H1 (cell line): Measurements from ENCODE around the gene CCNE1. TPM values are rescaled to one million over a fixed set of nuclear protein-coding genes. Genes with fewer than 3 reads are reported as not detected.

ENCODE experiments used
- CTCF ChIA-PET: fragments of 300-600 bp; sonication (Branson Sonifier 250); formaldehyde crosslinking; loops from one replicate; lab custom pipeline; 2021; ENCODE audit not compliant: partially characterized antibody; lab: Charles Lee
- POLR2A ChIA-PET: fragments of 300-600 bp; sonication (Branson Sonifier 250); formaldehyde crosslinking; loops from one replicate; lab custom pipeline; 2021; ENCODE audit warnings: inconsistent platforms; ENCODE audit not compliant: partially characterized antibody; lab: Charles Lee
- DNase-seq, 2 experiments: peaks; one replicate each; pipeline versions ENCODE4 v3.0.0 to v3.0.0-alpha.2; 2010 to 2022; ENCODE audit warnings: low spot score in 2 of 2, low read depth in 1 of 2, mixed read lengths in 1 of 2
- FAIRE-seq: peaks from 2 replicates; lab custom pipeline; 2011; peaks lifted over from hg19 to GRCh38; lab: Jason Lieb, UNC
- H2AFZ ChIP-seq: 2 replicates; pipeline ENCODE4 v1.8.1; 2012; ENCODE audit warnings: low read length, inconsistent platforms
- H2AK5ac ChIP-seq: 2 replicates; pipeline ENCODE4 v1.6.1; 2013; ENCODE audit warnings: low read depth, low read length
- H2BK120ac ChIP-seq: replicated peaks from 2 replicates; pipeline ENCODE3; 2013; ENCODE audit warnings: low read depth, low read length, inconsistent platforms
- H2BK12ac ChIP-seq: 2 replicates; pipeline ENCODE4 v1.6.1; 2013; ENCODE audit warnings: low read depth, low read length
- H2BK15ac ChIP-seq: 2 replicates; pipeline ENCODE4 v1.6.1; 2013; ENCODE audit warnings: low read length
- H2BK20ac ChIP-seq: 2 replicates; pipeline ENCODE4 v1.6.1; 2013; ENCODE audit warnings: low read length
- H2BK5ac ChIP-seq: 2 replicates; pipeline ENCODE4 v1.6.1; 2013; ENCODE audit warnings: low read depth, low read length
- H3K14ac ChIP-seq: 2 replicates; pipeline ENCODE4 v1.6.1; 2013; ENCODE audit warnings: inconsistent platforms; ENCODE audit not compliant: insufficient read length
- H3K18ac ChIP-seq: 2 replicates; pipeline ENCODE4 v1.6.1; 2013; ENCODE audit warnings: low read length; ENCODE audit errors: extremely low read depth
- H3K23ac ChIP-seq: 2 replicates; pipeline ENCODE4 v1.6.1; 2013; ENCODE audit warnings: inconsistent platforms; ENCODE audit not compliant: insufficient read length
- H3K23me2 ChIP-seq: 2 replicates; pipeline ENCODE4 v1.6.1; 2013; ENCODE audit warnings: low read depth, low read length
- H3K27ac ChIP-seq: 2 replicates; pipeline ENCODE4 v1.6.1; 2011; ENCODE audit warnings: low read depth, low read length, inconsistent platforms
- H3K27me3 ChIP-seq, 4 experiments: replicated peaks in 1 of 4; 1 replicate in 1 of 4; 2 replicates in 3 of 4; pipeline versions ENCODE4 v1.6.1 to v1.8.1; 2011 to 2013; ENCODE audit warnings: low read length in 3 of 4, mild to moderate bottlenecking in 3 of 4, inconsistent platforms in 2 of 4, mixed read lengths in 2 of 4, moderate library complexity in 1 of 4; ENCODE audit not compliant: control insufficient read depth in 3 of 4, insufficient read depth in 3 of 4; ENCODE audit errors: extremely low read depth in 1 of 4
- H3K36me3 ChIP-seq, 4 experiments: 2 replicates each; pipeline versions ENCODE4 v1.6.1 to v1.8.1; 2011 to 2013; ENCODE audit warnings: mild to moderate bottlenecking in 4 of 4, low read length in 3 of 4, moderate library complexity in 2 of 4, control low read depth in 1 of 4, inconsistent platforms in 1 of 4; ENCODE audit not compliant: insufficient read depth in 4 of 4, control insufficient read depth in 2 of 4
- H3K4ac ChIP-seq: replicated peaks from 2 replicates; pipeline ENCODE3; 2013; ENCODE audit warnings: low read length, low read depth, mixed read lengths, inconsistent platforms; ENCODE audit not compliant: insufficient read length
- H3K4me1 ChIP-seq, 4 experiments: replicated peaks in 1 of 4; 1 replicate in 1 of 4; 2 replicates in 3 of 4; pipeline versions ENCODE4 v1.6.1 to v1.8.1; 2011 to 2013; ENCODE audit warnings: low read length in 3 of 4, inconsistent platforms in 2 of 4, mixed read lengths in 1 of 4; ENCODE audit not compliant: insufficient read depth in 4 of 4, control insufficient read depth in 3 of 4
- H3K4me2 ChIP-seq, 2 experiments: 2 replicates each; pipeline versions ENCODE4 v1.6.1 to v1.8.1; 2011 to 2013; ENCODE audit warnings: low read depth in 2 of 2, low read length in 2 of 2, control low read depth in 1 of 2, inconsistent platforms in 1 of 2, mild to moderate bottlenecking in 1 of 2; ENCODE audit not compliant: insufficient read depth in 1 of 2
- H3K4me3 ChIP-seq, 4 experiments: fragments of 200-600, 300-600 bp in 1 of 4; sonication (generic), shearing (Covaris generic), sonication (Bioruptor Twin) in 1 of 4; 2 replicates each; pipeline versions ENCODE4 v1.5.1 to v1.8.1; 2011 to 2016; ENCODE audit warnings: low read length in 4 of 4, low read depth in 3 of 4, control low read depth in 2 of 4, inconsistent platforms in 2 of 4, mild to moderate bottlenecking in 2 of 4, mixed read lengths in 1 of 4, moderate library complexity in 1 of 4; ENCODE audit not compliant: insufficient read depth in 2 of 4; ENCODE audit errors: extremely low read depth in 1 of 4
- H3K56ac ChIP-seq: replicated peaks from 2 replicates; pipeline ENCODE3; 2013; ENCODE audit warnings: low read depth, mild to moderate bottlenecking, mixed read lengths, low read length, inconsistent platforms; ENCODE audit not compliant: insufficient read length
- H3K79me1 ChIP-seq: 2 replicates; pipeline ENCODE4 v1.6.1; 2013; ENCODE audit warnings: low read depth, low read length, control low read depth
- H3K79me2 ChIP-seq, 2 experiments: 2 replicates each; pipeline versions ENCODE4 v1.6.1 to v1.8.1; 2012 to 2013; ENCODE audit warnings: low read length in 2 of 2, mild to moderate bottlenecking in 2 of 2, inconsistent platforms in 1 of 2; ENCODE audit not compliant: insufficient read depth in 2 of 2, control insufficient read depth in 1 of 2
- H3K9ac ChIP-seq, 4 experiments: replicated peaks in 1 of 4; 1 replicate in 1 of 4; 2 replicates in 3 of 4; pipeline versions ENCODE4 v1.6.1 to v1.8.1; 2011 to 2013; ENCODE audit warnings: low read depth in 3 of 4, low read length in 3 of 4, control low read depth in 2 of 4, mild to moderate bottlenecking in 2 of 4, moderate library complexity in 2 of 4, inconsistent platforms in 1 of 4; ENCODE audit errors: extremely low read depth in 1 of 4
- H3K9me3 ChIP-seq, 2 experiments: 2 replicates each; pipeline versions ENCODE4 v1.6.1 to v1.8.1; 2012 to 2013; ENCODE audit warnings: mild to moderate bottlenecking in 2 of 2, moderate library complexity in 2 of 2, control low read depth in 1 of 2, inconsistent platforms in 1 of 2, low read depth in 1 of 2, low read length in 1 of 2, mixed read lengths in 1 of 2; ENCODE audit not compliant: insufficient read depth in 2 of 2
- H4K20me1 ChIP-seq, 2 experiments: replicated peaks in 1 of 2; 2 replicates each; pipeline versions ENCODE3 to v1.8.1; 2011 to 2013; ENCODE audit warnings: inconsistent platforms in 2 of 2, low read length in 2 of 2, mild to moderate bottlenecking in 1 of 2; ENCODE audit not compliant: insufficient read depth in 2 of 2, control insufficient read depth in 1 of 2
- H4K5ac ChIP-seq: 2 replicates; pipeline ENCODE4 v1.6.1; 2013; ENCODE audit warnings: low read length, low read depth, mixed read lengths, inconsistent platforms; ENCODE audit not compliant: insufficient read length
- H4K8ac ChIP-seq: 2 replicates; pipeline ENCODE4 v1.8.0; 2013; ENCODE audit warnings: mild to moderate bottlenecking, moderate library complexity, low read length, inconsistent platforms; ENCODE audit not compliant: insufficient read depth; ENCODE audit errors: extremely low read depth
- H4K91ac ChIP-seq: replicated peaks from 2 replicates; pipeline ENCODE3; 2013; ENCODE audit warnings: low read length, mixed read lengths, inconsistent platforms; ENCODE audit not compliant: insufficient read length
- KDM4A ChIP-seq: IDR thresholded peaks from one replicate; pipeline ENCODE4 v1.7.1; 2012; ENCODE audit warnings: low read depth, mild to moderate bottlenecking, moderate library complexity, low read length, inconsistent platforms; ENCODE audit not compliant: severe bottlenecking
- WGBS, 2 experiments: shearing (Covaris generic) in 1 of 2; methylation state at CpG; one replicate each; pipeline versions ENCODE4 v1.1.6 to v1.1.7; 2013 to 2015; ENCODE audit warnings: low lambda C conversion rate in 2 of 2, mixed read lengths in 2 of 2, inconsistent platforms in 1 of 2, low coverage in 1 of 2, missing lambda C conversion rate in 1 of 2; ENCODE audit not compliant: insufficient replicate concordance in 2 of 2, insufficient coverage in 1 of 2, insufficient read length in 1 of 2; ENCODE audit errors: extremely low coverage in 1 of 2, missing lambda C conversion rate in 1 of 2; 5-methylcytosine and 5-hydroxymethylcytosine counted together
- polyA plus RNA-seq, 7 experiments: library from polyadenylated mRNA; depleted of rRNA in 3 of 7; stranded (reverse) in 5 of 7; unstranded in 2 of 7; fragments of >200 nt in 5 of 7; fragments of 200-250 nt in 2 of 7; gene quantifications; 1 replicate in 5 of 7; 2 replicates in 1 of 7; 4 replicates in 1 of 7; pipeline versions ENCODE4 v1.2.1 to v1.2.3, GENCODE V29; 2011 to 2013; ENCODE audit warnings: missing spikeins in 2 of 7, mixed read lengths in 2 of 7
- total RNA-seq: library from RNA; stranded (reverse); fragmentation: NEBNext Ultra II Directional; extraction: Animal tissue kit (Norgen Biotek cat#: 25700); gene quantifications from 2 replicates; pipeline ENCODE4 v1.2.1, GENCODE V29; 2021

CCNE1 gene
- total and polyA plus RNA-seq, 2 of the 8 experiments (the other 6 are each of a cell fraction or from before 2014, with no cell fraction given), result 43.2 to 44.6 TPM

DNA sequence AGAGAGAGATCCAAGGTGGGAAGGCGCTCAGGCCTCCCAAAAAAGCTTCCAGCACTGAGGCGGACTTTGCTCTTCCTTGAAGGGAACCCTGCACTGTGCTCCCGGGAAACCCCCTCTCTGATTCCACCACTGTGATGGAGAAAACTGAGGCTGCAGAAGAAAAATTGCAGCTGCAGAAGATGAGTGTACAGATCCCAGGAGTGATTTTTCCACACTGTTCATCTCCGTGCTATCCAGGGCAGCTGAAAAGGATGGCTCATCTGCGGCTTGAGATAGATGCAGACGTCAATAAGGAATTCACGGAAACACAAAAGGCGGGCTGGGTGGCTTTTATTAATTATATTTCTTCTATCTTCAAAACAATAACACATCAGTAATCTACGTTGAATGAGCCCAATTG is 26.2 kb downstream of the CCNE1 start:
- no peaks in the 10 kb centered on the region for H3K79me1 ChIP-seq
- H3K23me2 ChIP-seq, result no peaks in the 10 kb centered on the region; the same call in 1 of the 2 replicates
- no peaks in the 10 kb centered on the region for H3K36me3 ChIP-seq
- no peak overlapping the region for H2BK120ac ChIP-seq
- no peak overlapping the region for H3K23ac ChIP-seq
- no peak overlapping the region for H2AK5ac ChIP-seq
- H3K27ac ChIP-seq, result no peak overlapping the region
- no peak overlapping the region for H3K9ac ChIP-seq
- H4K8ac ChIP-seq, result no peak overlapping the region
- FAIRE-seq, result no peak
- no peak overlapping the region for H2BK15ac ChIP-seq
- no peaks in the 10 kb centered on the region for H3K9me3 ChIP-seq
- H2BK12ac ChIP-seq, result no peak overlapping the region
- H3K4ac ChIP-seq, result no peak overlapping the region
- no peak overlapping the region for H3K4me3 ChIP-seq
- 94% methylated on average over 9 of the region's 9 CpGs; no CpG with 5 or more reads in 1 of the 2 experiments for WGBS, 2 experiments
- no peak overlapping the region for H4K5ac ChIP-seq
- no peak overlapping the region for H3K18ac ChIP-seq
- no peak for DNase-seq
- peaks cover 0 to 1% (median 0%) of the 10 kb centered on the region in 4 experiments; a peak in 3 of 7 replicates for H3K4me1 ChIP-seq
- H2AFZ ChIP-seq, result no peak overlapping the region
- H3K4me2 ChIP-seq, result no peak overlapping the region
- H3K14ac ChIP-seq, result no peak overlapping the region
- no peak overlapping the region for H4K91ac ChIP-seq
- H4K20me1 ChIP-seq, result no peaks in the 10 kb centered on the region
- H3K79me2 ChIP-seq, result no peaks in the 10 kb centered on the region
- H3K27me3 ChIP-seq, result peaks cover 0 to 6% (median 3%) of the 10 kb centered on the region in 4 experiments; a peak in 3 of 7 replicates
- H2BK20ac ChIP-seq, result no peak overlapping the region
- POLR2A ChIA-PET, result no interaction called here
- TF ChIP-seq KDM4A, result no peak
- no peak overlapping the region for H2BK5ac ChIP-seq
- CTCF ChIA-PET, result interaction anchor here (0.6 kb wide), 1 partner anchor 387 kb away, joined by 3 read pairs; no protein-coding TSS in a partner anchor
- no peak overlapping the region for H3K56ac ChIP-seq
